ENCODE measurements around the gene UTP25.

UTP25 gene

GRCh38 chr1:209825591-209826434 lies 2.0 kb upstream of the UTP25 start:
- Histone ChIP-seq H3K27ac (ENCODE audit: low read length) (no peak overlapping the region), H3K4me1 (ENCODE audit: low read length) (peaks cover 24% of the 10 kb centered on the region)
- TF ChIP-seq CTCF (IDR thresholded peaks at IDR 0.05; ENCODE audit: low read depth, low read length), result no peak
- TF ChIP-seq EZH2phosphoT487 (IDR thresholded peaks at IDR 0.05; ENCODE audit: low read depth), result no peak

GRCh38 chr1:209829716-209830115 lies 1.9 kb downstream of the UTP25 start:
- H3K36me3 ChIP-seq (replicated peaks; ENCODE audit: low read depth, low read length), result peaks cover 36% of the 10 kb centered on the region

More at GRCh38 chr1:209825591-209826434, 2.0 kb upstream of the UTP25 start:
- Histone ChIP-seq H3K4me2 (ENCODE audit: low read length) (no peak overlapping the region), H4K20me1 (ENCODE audit: insufficient read depth, low read length) (no peaks in the 10 kb centered on the region), H3K9me3 (ENCODE audit: insufficient read depth, low read length) (no peaks in the 10 kb centered on the region), H3K36me3 (replicated peaks; ENCODE audit: low read depth, low read length) (peaks cover 5% of the 10 kb centered on the region), H3K9ac (ENCODE audit: low read length) (no peak overlapping the region), H3K4me3 (ENCODE audit: low read length) (no peak overlapping the region), H2AFZ (ENCODE audit: low read depth, low read length) (no peak overlapping the region), H3K27me3 (ENCODE audit: low read depth, low read length) (peaks cover 7% of the 10 kb centered on the region), H3K79me2 (ENCODE audit: low read length) (peaks cover 21% of the 10 kb centered on the region)

GRCh38 chr1:209830722-209831121 lies 3.0 kb downstream of the UTP25 start:
- H3K9ac ChIP-seq (ENCODE audit: low read length), result no peak overlapping the region
- H3K4me2 ChIP-seq (ENCODE audit: low read length), result no peak overlapping the region

More at GRCh38 chr1:209829716-209830115, 1.9 kb downstream of the UTP25 start:
- Histone ChIP-seq H4K20me1 (ENCODE audit: insufficient read depth, low read length) (no peaks in the 10 kb centered on the region), H3K9me3 (ENCODE audit: insufficient read depth, low read length) (no peaks in the 10 kb centered on the region), H3K4me1 (ENCODE audit: low read length) (peaks cover 12% of the 10 kb centered on the region), H3K9ac (ENCODE audit: low read length) (no peak overlapping the region), H3K4me3 (ENCODE audit: low read length) (no peak overlapping the region), H3K27me3 (ENCODE audit: low read depth, low read length) (no peaks in the 10 kb centered on the region), H3K79me2 (ENCODE audit: low read length) (peaks cover 21% of the 10 kb centered on the region), H2AFZ (ENCODE audit: low read depth, low read length) (no peak overlapping the region), H3K27ac (ENCODE audit: low read length) (no peak overlapping the region), H3K4me2 (ENCODE audit: low read length) (no peak overlapping the region)
- TF ChIP-seq EZH2phosphoT487 (IDR thresholded peaks at IDR 0.05; ENCODE audit: low read depth), result no peak
- no peak for TF ChIP-seq CTCF (IDR thresholded peaks at IDR 0.05; ENCODE audit: low read depth, low read length)

More at GRCh38 chr1:209830722-209831121, 3.0 kb downstream of the UTP25 start:
- TF ChIP-seq CTCF (IDR thresholded peaks at IDR 0.05; ENCODE audit: low read depth, low read length) (no peak), EZH2phosphoT487 (IDR thresholded peaks at IDR 0.05; ENCODE audit: low read depth) (no peak)
- Histone ChIP-seq H3K36me3 (replicated peaks; ENCODE audit: low read depth, low read length) (peaks cover 46% of the 10 kb centered on the region), H4K20me1 (ENCODE audit: insufficient read depth, low read length) (no peaks in the 10 kb centered on the region), H3K4me1 (ENCODE audit: low read length) (peaks cover 17% of the 10 kb centered on the region), H3K27ac (ENCODE audit: low read length) (no peak overlapping the region), H3K79me2 (ENCODE audit: low read length) (peaks cover 21% of the 10 kb centered on the region), H3K27me3 (ENCODE audit: low read depth, low read length) (no peaks in the 10 kb centered on the region), H2AFZ (ENCODE audit: low read depth, low read length) (no peak overlapping the region), H3K4me3 (ENCODE audit: low read length) (no peak overlapping the region), H3K9me3 (ENCODE audit: insufficient read depth, low read length) (no peaks in the 10 kb centered on the region)
